Measurements from ENCODE around the gene GYG2.

GRCh38 chrX:2921750-2922149 is 93.0 kb downstream of the GYG2 start:
- no peak for TF ChIP-seq PATZ1 (CRISPR knock-in tag; IDR thresholded peaks at IDR 0.05; ENCODE audit: borderline replicate concordance)
- no peak for TF ChIP-seq ZFP3 (CRISPR knock-in tag; IDR thresholded peaks at IDR 0.05)
- TF ChIP-seq CREB5 (CRISPR knock-in tag; IDR thresholded peaks at IDR 0.05; ENCODE audit: low read depth) = no peak
- TF ChIP-seq CSRNP3 (CRISPR knock-in tag; IDR thresholded peaks at IDR 0.05) = no peak
- no peak for TF ChIP-seq CSDC2 (CRISPR knock-in tag; IDR thresholded peaks at IDR 0.05)
- TF ChIP-seq ARNTL (CRISPR knock-in tag; IDR thresholded peaks at IDR 0.05; ENCODE audit: borderline replicate concordance, low read depth) = no peak
- TF ChIP-seq TOX (CRISPR knock-in tag; IDR thresholded peaks at IDR 0.05; ENCODE audit: borderline replicate concordance) = no peak
- no peak for TF ChIP-seq TSHZ2 (CRISPR knock-in tag; IDR thresholded peaks at IDR 0.05)
- TF ChIP-seq RARB (CRISPR knock-in tag; IDR thresholded peaks at IDR 0.05) = no peak
